Measurements from ENCODE around the gene PTPRS.

Gene PTPRS

GRCh38 chr19:5342573-5343201 lies 2.1 kb upstream of the PTPRS start:
- no peak overlapping the region for H3K4me3 ChIP-seq (ENCODE audit: low read length)
- TF ChIP-seq ZNF274 (IDR thresholded peaks at IDR 0.05; ENCODE audit: low read depth, low read length): no peak

- H3K4me3 ChIP-seq (ENCODE audit: low read length): no peak overlapping the region
- no peak for TF ChIP-seq ZNF274 (IDR thresholded peaks at IDR 0.05; ENCODE audit: low read depth, low read length)
These were observed 1.4 kb upstream of the PTPRS start for GRCh38 chr19:5341981-5342380.

GRCh38 chr19:5341448-5341820 lies 822 bp upstream of the PTPRS start:
- no peak for TF ChIP-seq ZNF274 (IDR thresholded peaks at IDR 0.05; ENCODE audit: low read depth, low read length)
- no peak overlapping the region for H3K4me3 ChIP-seq (ENCODE audit: low read length)

GRCh38 chr19:5339950-5340636 lies 519 bp downstream of the PTPRS start:
- no peak for TF ChIP-seq ZNF274 (IDR thresholded peaks at IDR 0.05; ENCODE audit: low read depth, low read length)
- H3K4me3 ChIP-seq (ENCODE audit: low read length): peak overlapping the region; percentile 39; the same call in 1 of the 2 replicates

- no peak overlapping the region for H3K4me3 ChIP-seq (ENCODE audit: low read length)
- TF ChIP-seq ZNF274 (IDR thresholded peaks at IDR 0.05; ENCODE audit: low read depth, low read length): no peak
These were observed 1.2 kb downstream of the PTPRS start for GRCh38 chr19:5339198-5339949.

- H3K4me3 ChIP-seq (ENCODE audit: low read length): no peak overlapping the region
These were observed 1.9 kb downstream of the PTPRS start for GRCh38 chr19:5338656-5339197.

GRCh38 chr19:5337708-5338655 lies 2.6 kb downstream of the PTPRS start:
- TF ChIP-seq ZNF274 (IDR thresholded peaks at IDR 0.05; ENCODE audit: low read depth, low read length): no peak
- H3K4me3 ChIP-seq (ENCODE audit: low read length): no peak overlapping the region

More at GRCh38 chr19:5338656-5339197, 1.9 kb downstream of the PTPRS start:
- TF ChIP-seq ZNF274 (IDR thresholded peaks at IDR 0.05; ENCODE audit: low read depth, low read length): no peak

- no peak for TF ChIP-seq ZNF274 (IDR thresholded peaks at IDR 0.05; ENCODE audit: low read depth, low read length)
- no peak overlapping the region for H3K4me3 ChIP-seq (ENCODE audit: low read length)
These were observed 3.5 kb downstream of the PTPRS start for GRCh38 chr19:5337126-5337525.

GRCh38 chr19:5336195-5336965 lies 4.2 kb downstream of the PTPRS start:
- no peak overlapping the region for H3K4me3 ChIP-seq (ENCODE audit: low read length)
- TF ChIP-seq ZNF274 (IDR thresholded peaks at IDR 0.05; ENCODE audit: low read depth, low read length): no peak

GRCh38 chr19:5335593-5335992 lies 5.0 kb downstream of the PTPRS start:
- H3K4me3 ChIP-seq (ENCODE audit: low read length): no peak overlapping the region
- no peak for TF ChIP-seq ZNF274 (IDR thresholded peaks at IDR 0.05; ENCODE audit: low read depth, low read length)

- TF ChIP-seq ZNF274 (IDR thresholded peaks at IDR 0.05; ENCODE audit: low read depth, low read length): no peak
- no peak overlapping the region for H3K4me3 ChIP-seq (ENCODE audit: low read length)
These were observed 5.7 kb downstream of the PTPRS start for GRCh38 chr19:5334824-5335500.

- no peak for TF ChIP-seq ZNF274 (IDR thresholded peaks at IDR 0.05; ENCODE audit: low read depth, low read length)
- no peak overlapping the region for H3K4me3 ChIP-seq (ENCODE audit: low read length)
These were observed 6.3 kb downstream of the PTPRS start for GRCh38 chr19:5334366-5334739.

Measured in GM08714 (cell line).